Inflammatory macrophage (primary cell): ENCODE data around the gene CACNG4.

Experiments
- DNase-seq, 2 donors: peaks; one replicate each; pipeline ENCODE4 v3.0.0-alpha.2; 2020 to 2022

CACNG4 gene

DNA sequence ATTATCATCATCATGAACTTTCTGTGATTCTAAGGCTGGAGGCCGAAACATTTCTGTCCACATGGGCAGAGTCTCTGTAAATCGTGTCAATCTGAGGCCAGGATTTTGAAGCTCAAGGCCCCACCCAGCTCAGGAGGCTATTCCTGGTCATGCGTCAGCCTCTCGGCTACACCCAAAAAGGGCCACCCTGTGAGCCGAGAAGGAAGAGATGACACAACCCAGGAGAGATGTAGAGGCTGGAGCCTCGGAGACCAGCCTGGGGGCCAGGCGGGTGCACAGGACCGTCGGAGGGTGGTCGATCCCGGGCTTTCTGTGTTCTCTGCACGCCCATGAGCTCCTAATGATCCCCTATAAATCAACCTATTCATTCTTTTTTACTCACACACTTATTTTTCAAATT lies 78.8 kb downstream of the CACNG4 start:
- no peak for DNase-seq

DNA sequence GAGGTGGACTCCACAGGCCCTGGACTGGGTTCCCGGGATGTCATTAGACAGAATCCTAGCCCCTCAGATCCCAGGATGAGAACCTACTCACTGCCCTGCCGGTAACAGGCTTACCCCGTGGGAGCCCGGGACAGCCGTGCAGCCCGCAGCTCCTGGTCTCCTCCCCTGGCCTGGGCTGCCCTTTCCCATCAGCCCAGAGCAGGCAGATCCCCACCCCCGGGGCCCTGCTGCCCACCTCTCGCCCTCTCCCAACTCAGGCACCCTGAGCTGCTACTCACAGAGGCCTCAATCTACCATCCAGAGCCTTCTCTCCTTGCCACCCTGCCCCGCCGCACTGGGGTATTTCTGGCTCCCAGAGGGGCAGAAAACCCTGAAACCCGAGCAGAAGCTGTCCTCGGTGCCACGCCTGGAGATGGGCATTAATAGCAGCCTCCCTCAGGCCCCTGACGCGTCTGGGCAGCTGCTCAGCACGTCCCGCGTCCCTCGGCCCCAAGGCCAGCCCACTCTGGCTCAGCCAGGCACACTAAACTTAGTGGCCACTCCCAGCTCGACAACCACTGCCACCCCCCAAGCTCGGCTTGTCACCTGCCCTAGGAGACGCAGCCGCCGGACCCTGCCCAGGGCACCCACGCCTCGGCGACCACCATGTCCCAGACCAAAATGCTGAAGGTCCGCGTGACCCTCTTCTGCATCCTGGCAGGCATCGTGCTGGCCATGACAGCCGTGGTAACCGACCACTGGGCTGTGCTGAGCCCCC lies 79.7 kb downstream of the CACNG4 start, which contains the start of gene CACNG1:
TSS of gene CACNG1 (plus strand) at position 539 of the 757 bp plus-strand sequence. CDS start at position 646, 107 bp downstream.
- no peak for DNase-seq

DNA sequence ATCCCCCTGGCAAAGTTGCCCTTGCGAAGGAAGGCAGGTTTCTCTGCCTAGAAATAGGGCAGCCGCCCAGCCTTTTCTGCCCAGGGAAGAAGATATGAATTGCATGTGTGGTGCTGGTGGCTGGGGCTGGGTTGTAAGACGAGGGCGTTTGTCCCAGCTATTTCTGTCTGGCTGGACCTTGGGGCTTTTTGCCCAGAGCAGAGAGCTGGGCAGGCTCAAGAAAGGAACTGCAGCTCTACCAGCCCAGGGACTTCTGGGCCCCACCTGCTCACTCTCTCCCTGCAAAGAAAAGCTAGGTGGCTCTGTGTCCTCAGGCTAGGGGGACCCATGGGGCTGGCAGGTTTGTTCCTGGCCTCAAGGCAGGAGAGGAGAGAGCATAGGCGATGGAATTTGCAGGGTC lies 80.4 kb downstream of the CACNG4 start:
- DNase-seq = no peak

DNA sequence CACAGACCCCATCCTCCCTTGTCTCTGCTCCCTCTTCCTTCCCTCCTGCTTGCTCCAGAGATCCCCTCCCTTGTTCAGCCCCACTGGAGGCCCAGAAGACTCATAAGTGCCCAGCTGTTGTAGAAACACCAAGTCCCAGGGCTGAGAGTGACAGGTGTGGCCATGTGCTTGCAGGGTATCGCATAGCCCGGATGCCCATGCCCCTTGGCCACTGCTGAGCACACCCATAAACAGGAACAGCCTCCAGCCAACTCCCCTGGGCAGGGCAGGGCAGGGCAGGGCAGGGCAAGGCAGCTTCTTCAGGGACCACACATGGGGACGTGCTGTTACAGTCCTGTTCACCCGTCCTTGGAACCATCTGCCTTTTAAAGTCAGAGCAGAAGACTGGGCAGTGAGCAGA lies 81.9 kb downstream of the CACNG4 start:
- no peak for DNase-seq

DNA sequence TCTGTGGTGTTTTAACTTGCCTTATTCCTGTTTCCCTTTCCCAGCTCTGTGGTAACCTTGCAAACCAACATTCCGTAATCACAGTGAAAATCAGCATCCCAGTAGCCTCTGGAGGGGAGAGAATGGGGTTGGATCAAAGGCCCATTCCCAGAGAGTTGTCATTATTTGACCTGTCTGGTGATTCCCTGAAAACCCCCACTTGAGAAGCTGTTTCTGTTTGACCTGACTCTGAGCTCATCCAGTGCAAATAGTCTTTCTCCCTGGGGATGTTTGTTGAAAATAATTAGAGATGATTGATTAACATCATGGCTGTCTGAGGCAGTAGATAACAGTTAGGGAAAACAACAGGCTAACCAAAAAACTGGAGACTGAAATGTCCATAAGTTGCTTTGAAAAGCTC lies 82.9 kb downstream of the CACNG4 start:
- DNase-seq = no peak

DNA sequence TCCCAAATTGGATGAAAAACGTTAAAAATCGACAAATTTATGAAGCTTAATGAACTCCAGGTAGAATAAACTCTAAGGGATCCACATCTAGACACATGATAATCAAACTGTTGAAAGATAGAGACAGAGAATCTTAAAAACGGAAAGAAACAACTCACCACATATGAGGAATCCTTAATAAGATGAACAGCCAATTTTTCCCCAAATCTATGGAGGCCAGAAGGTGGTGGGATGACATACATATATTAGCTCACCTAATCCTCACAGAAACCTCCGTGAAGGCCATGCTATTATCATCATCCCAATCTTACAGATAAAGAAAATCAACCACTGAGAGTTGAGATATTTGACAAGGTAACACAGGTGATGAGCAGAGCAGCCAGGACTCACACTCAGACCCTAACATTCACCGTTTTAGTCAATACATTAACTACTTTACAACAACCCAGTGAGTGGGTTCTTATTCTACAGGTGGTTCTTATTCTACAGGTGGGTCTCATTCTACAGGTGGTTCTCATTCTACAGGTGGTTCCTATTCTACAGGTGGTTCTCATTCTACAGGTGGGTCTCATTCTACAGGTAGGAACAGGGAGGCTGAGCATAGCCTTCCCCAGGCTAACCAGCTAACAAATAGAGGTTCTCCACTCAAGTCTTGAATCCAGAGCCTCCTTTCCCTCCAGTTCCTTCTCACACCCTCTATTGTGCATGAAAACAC lies 84.7 kb downstream of the CACNG4 start:
- DNase-seq = no peak

DNA sequence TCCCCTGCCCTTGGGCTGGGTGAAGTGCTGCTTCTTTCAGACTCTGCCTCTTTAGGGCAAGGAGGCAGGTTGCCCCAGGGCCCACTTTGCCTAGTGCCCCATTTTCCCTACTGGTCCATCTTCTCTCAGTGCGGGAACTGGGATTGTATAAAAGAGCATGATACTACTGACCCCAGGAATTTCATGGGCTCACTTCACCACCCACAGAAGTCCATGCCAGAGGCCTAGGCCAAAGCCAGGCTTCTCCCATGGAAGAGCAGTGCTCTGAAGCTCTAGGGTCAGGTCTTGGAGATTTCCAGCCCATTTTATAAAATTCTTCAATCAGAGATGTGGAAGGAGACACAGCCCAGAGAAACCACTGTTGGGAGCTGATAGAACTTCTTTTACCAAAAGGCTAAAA lies 85.6 kb downstream of the CACNG4 start:
- no peak for DNase-seq

DNA sequence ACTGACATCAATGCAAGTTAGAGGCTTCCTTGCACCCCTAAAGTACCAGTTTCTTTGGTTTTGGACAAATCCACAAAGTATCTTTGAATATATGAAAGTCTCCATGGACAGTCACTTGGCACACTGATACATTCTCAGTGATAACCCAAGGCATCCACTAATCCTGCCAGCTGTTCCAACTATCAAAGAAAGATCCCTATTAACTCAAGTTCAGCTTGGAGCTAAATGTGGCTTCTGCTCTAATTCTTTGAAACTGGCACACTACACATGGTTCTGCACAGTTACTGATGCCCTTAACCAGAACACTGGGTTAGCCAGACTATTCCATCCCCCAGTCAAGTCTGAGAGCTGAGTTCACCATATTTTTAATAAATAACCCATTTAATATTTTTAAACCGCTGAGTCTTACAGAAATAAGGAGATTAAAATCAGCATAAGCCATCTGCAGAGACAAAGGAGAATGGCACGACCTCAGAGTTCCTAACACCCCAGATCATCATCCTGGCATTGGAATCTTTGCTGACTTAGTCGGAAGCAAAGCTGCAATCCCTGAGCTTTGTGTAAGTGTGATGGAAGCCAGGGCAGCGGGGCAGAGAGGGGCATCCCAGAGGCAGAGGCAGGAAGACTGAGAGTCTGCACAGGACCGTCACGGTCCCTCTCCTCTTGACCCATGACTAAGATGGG lies 86.1 kb downstream of the CACNG4 start:
- no peak for DNase-seq

DNA sequence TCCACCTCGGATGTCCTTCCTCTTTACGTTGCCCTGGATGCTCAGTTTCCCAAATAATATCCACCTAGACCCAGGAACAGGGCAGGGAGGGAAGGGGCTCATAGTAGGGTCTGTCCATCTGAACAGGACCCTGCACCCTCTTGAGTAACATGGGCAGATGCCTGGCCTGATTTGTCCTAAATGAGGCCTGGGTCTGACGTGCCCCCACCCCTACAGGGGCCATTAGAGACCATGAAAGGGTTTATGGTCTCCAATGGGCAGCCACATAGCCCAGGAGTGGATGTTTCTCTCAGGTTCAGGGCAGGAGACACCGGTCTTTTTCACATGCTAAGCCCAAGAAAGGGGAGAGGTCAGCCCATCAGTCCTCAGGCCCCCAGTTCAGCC lies 86.6 kb downstream of the CACNG4 start:
- no peak for DNase-seq

DNA sequence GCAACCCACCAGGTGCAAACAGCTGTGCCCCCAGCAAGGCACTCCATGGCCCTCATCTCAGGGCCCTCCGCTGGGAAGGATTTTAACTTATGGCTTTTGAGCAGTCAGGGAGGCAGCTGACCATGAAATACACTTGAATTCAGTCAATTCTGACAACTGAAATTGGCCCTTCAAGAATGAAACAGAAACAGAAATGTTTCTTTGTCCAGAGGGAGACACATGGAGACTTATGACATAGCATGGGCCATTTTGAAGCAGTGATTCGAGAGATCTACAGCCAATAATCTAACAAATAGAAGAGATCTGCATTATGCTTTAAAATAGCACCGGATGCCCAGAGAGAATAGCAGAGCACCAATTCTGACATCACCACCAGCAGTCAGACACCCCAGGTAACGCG lies 87.3 kb downstream of the CACNG4 start:
- no peak for DNase-seq

DNA sequence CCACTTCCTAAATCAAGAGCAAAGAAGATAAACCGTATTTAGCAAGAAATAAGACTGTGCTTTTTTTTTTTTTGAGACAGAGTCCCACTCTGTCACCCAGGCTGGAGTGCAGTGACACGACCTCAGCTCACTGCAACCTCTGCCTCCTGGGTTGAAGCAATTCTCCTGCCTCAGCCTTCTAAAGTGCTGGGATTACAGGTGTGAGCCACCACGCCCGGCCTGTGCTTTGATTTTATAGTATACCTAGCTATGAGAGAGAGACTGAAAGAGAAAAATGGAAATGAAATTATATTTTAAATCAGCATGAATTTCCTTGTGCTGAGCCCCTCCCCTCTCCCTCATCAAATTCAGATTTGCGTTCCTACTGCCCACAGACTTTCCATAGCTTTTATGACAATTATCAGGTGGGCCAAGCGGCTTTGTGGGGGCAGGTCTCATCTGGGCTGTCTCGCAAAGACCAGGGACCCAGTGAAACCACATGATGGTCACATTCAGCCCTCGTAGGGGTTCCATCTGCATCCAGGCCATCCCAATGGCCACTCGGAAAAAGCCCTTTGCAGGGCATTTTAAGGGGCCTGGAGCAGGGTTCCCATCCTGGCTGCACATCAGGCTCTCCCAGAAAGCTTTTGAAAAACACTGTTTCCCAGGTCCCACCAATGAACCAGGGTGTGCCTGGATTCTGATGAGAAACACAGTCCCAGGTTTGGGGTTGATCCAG lies 88.4 kb downstream of the CACNG4 start:
- no peak for DNase-seq

DNA sequence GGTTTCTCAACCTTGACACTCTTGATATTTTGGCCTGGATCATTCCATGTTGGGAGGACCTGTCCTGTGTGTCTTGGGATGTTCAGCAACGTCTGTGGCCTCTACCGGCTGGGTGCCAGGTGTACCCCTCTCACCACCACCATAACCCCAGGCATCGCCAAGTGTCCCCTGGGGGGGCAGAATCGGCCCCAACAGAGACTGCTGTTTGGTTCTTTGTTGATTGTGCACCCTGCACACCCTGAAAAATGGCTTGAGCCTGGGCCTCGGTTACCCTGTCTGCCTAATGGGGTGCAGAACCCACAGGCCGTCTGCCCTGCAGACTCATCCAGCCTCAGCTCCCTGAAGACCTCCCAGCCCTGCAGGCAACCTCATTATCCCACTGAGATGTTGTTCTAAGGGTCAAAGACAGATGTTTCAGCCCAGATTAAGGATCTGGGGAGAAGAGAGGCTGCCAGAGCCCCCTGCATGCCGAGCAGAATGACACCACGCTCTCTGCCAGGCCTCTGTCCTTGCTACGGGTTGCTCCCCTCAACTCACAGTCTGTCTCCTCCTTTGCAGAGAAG lies 89.0 kb downstream of the CACNG4 start:
- DNase-seq = no peak

DNA sequence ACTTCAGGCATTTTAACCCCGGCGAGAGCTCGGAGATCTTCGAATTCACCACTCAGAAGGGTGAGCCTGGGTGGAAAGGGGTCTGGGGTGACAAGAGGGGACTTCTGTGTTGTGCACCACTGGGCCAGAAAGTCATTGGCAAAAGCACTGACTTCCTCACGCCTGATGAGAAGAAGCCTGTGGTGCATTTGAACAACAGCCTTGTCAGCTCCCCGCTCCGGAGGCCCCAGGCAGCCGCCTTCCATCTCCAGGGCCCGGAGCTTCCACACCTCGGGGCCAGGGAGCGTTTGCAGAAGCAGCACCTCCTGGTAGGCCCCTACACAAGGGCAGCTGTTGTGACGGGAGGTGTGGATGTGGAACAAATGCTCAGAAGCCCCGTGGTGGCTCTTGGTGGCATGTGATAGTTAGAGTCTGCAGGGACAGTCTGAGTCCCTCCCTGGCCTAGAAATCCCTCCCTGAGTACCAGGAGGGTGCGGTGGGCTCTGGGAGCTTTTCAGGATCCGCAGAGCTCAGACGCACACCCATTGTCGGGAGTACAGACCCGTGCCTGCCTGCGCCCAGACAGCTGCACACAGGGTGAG lies 89.6 kb downstream of the CACNG4 start:
- DNase-seq = no peak

DNA sequence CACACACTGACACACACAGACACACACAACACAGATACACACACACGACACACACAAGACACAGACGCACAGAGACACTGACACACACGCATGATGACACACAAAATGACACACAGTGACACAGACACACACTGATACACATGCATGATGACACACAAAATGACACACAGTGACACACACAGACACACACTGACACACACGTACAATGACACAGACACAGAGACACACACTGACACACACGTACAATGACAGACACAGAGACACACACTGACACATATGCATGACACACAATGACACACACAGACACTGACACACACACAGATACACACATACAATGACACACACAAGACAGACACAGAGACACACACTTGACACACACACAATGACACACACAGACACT lies 90.1 kb downstream of the CACNG4 start:
- DNase-seq = no peak

DNA sequence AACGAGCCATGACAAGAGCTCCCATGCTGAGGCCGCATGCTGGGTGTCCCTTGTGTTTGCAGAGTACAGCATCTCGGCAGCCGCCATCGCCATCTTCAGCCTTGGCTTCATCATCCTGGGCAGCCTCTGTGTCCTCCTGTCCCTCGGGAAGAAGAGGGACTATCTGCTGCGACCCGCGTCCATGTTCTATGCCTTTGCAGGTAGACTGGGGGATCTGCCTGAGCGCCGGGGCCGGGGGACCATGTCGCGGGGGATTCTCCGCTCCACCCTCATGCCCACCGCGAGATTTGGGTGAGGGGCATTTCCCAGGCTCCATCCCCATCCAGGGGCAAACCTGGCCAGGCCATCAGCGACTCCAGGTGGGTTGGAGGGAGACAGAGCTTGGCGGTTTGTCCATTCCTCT lies 90.5 kb downstream of the CACNG4 start:
- no peak for DNase-seq

DNA sequence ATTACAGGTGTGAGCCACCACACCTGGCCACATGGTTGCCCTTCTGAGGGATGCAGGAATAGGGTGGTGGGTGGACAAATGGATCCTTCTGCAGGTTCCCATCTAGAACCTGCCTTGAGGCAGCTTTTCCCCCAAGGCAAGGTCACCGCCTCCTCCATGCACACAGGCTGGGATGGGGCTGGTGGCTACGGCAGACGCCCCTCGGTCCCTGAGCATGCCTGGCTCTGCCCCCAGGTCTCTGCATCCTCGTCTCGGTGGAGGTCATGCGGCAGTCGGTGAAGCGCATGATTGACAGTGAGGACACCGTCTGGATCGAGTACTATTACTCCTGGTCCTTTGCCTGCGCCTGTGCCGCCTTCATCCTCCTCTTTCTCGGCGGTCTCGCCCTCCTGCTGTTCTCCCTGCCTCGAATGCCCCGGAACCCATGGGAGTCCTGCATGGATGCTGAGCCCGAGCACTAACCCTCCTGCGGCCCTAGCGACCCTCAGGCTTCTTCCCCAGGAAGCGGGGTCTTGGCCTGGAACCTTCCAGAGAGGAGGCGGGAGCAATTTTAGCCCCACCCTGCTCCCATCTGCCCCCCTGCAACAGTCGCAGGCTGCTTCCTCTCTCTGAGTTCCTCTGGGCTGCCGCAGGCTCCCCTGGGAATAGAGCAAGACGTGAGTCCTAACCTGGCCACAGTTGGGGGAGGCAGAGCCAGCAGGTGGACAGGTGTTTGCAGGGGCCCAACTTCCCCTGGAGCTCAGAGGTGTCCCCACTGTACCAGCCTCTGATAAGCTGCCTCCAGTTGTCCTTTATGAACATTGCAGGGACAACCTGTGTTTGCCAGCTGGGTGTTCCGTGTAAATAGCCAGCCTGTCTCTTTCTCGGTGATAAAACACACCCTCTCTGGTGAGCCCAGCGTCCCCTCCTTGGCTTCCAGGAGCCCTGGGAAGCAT lies 91.6 kb downstream of the CACNG4 start:
- DNase-seq = no peak

DNA sequence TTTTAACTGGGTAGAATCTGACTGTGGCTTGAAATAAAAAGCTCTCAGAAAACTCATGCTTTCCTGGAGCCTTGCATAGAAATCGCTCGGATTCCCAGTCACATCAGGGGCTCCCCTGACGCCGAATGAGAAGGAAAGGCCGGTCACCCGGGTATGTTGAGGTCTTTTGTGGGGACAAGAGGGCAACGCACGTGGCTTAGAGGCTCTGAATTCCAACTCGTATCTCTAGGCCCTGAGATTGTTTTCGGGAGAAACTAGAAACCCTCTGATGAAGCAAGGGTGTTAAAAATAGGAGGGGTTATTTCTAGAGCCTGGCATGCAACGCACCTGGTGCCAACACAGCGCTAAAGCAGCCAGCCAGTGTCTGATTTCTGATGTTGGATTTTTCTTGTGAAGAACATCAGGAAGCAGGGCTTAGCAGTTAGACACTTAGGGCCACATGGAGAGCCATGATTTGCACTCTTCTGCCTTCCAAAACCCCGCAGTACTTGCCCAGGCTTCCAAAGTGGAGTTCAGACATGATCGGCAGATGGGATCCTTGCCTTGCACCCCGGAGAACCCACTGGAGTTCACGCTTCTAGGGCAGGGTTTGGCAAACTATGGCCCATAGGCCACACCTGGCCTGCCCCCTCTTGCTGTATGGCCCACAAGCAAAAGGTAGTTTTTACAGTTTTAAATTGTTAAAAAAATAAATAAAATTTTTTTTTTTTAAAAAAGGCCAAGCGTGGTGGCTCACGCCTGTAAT lies 92.4 kb downstream of the CACNG4 start:
- no peak for DNase-seq

DNA sequence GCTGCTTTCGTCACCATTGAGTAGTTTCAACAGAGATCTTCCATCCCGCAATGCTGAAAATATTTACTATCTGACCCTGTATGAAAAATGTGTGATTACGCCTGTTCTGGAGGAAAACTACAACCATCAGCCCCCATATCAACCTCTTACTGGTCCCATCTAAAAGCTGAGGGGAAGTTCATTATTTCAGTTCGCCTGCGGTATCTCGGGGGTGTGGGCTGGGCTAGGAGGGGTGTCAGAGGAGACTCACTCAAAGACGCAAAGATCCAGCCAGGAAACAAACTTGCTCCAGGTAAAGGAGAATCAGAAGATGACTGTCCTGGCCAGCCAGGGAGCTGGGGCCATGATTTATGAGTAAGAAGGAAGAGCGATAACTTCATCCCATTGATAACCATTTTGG lies 93.5 kb downstream of the CACNG4 start:
- DNase-seq = no peak

DNA sequence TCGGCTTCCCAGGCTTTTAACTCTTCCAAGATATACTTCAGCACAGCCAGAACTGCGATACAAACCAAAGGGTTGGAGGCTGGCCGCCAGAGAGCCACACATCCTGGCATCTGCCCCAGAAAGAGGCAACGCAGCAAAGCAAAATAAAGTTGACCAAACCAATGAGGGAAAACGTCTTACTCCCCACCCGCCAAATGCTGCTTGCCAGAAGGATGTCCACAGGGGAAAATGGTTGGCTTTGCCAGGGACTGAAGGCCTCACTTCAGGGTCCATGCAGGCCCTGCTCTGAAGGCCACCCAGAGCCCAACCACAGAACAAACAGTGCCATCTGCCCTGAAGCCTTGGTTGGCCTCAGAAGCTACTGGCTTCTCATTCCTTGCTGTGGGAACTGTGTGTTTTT lies 94.9 kb downstream of the CACNG4 start:
- no peak for DNase-seq

DNA sequence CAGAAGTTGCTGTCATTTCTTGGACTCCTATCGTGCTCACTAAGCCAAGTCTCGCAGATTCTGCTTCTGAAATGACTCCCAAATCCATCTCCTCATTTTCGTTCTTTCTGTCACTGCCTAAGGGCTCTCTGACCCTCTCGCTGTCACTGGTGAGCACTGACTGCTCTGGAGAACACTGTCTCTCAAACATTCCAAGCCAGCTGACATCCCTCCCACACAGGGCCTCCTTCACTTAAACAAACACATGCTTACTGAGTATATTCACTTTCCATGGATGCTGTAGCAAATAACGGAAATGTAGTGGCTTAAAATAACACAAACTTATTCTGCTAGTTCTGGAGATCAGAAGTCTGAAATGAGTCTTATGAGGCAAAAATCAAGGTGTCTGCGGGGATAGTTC lies 98.6 kb downstream of the CACNG4 start:
- DNase-seq = no peak
